NCI-H1105 (cell line): ENCODE data around the gene BRIX1.
"Not testable (repeated sequence)": the region's sequence is repeated elsewhere in the genome, so short reads cannot be mapped to it uniquely, and the experiment has no call there.

Experiments used
- DNase-seq: peaks from one replicate; lab custom pipeline; 2025; lab: John Stamatoyannopoulos, UW

The BRIX1 gene

GRCh38 chr5:34914671-34915138 lies 806 bp upstream of the BRIX1 start:
- DNase-seq, result no peak

GRCh38 chr5:34915856-34916192 lies 313 bp downstream of the BRIX1 start:
- no peak for DNase-seq

- DNase-seq, result no peak
Measured at GRCh38 chr5:34916518-34916917, 1.0 kb downstream of the BRIX1 start.

- no peak for DNase-seq
Measured at GRCh38 chr5:34918025-34918424, 2.5 kb downstream of the BRIX1 start.

- DNase-seq, result no peak
Measured at GRCh38 chr5:34919077-34919476, 3.6 kb downstream of the BRIX1 start.

GRCh38 chr5:34923256-34923655 lies 7.7 kb downstream of the BRIX1 start:
- not testable (repeated sequence) for DNase-seq

- DNase-seq, result no peak
Measured at GRCh38 chr5:34923694-34924461, 8.4 kb downstream of the BRIX1 start.

- no peak for DNase-seq
Measured at GRCh38 chr5:34924462-34924765, 8.9 kb downstream of the BRIX1 start.

GRCh38 chr5:34926318-34926888 lies 10.9 kb downstream of the BRIX1 start:
- no peak for DNase-seq

GRCh38 chr5:34927785-34928184 lies 12.3 kb downstream of the BRIX1 start:
- DNase-seq, result no peak

GRCh38 chr5:34928267-34928666 lies 12.8 kb downstream of the BRIX1 start:
- no peak for DNase-seq

GRCh38 chr5:34929134-34929719 lies 13.7 kb downstream of the BRIX1 start, which contains the start of gene DNAJC21:
Gene DNAJC21 (plus strand): TSS chr5:34929559. CDS start chr5:34929820, 261 bp downstream.
- DNase-seq, result peak; percentile 97

- peak; percentile 74 for DNase-seq
Measured at GRCh38 chr5:34929720-34930461, 14.4 kb downstream of the BRIX1 start.

GRCh38 chr5:34930462-34930844 lies 14.9 kb downstream of the BRIX1 start:
- DNase-seq, result no peak

- DNase-seq, result no peak
Measured at GRCh38 chr5:34930870-34931269, 15.4 kb downstream of the BRIX1 start.

GRCh38 chr5:34932947-34933346 lies 17.4 kb downstream of the BRIX1 start:
- DNase-seq, result no peak

- no peak for DNase-seq
Measured at GRCh38 chr5:34941936-34942335, 26.4 kb downstream of the BRIX1 start.

- no peak for DNase-seq
Measured at GRCh38 chr5:34944044-34944443, 28.5 kb downstream of the BRIX1 start.

- DNase-seq, result no peak
Measured at GRCh38 chr5:34944460-34945047, 29.0 kb downstream of the BRIX1 start.

- DNase-seq, result no peak
Measured at GRCh38 chr5:34957321-34957720, 41.8 kb downstream of the BRIX1 start.

GRCh38 chr5:34957857-34958690 lies 42.6 kb downstream of the BRIX1 start:
- DNase-seq, result no peak

- no peak for DNase-seq
Measured at GRCh38 chr5:34959323-34959722, 43.8 kb downstream of the BRIX1 start.
